Measurements from ENCODE around the gene RIGI.
"Not testable (repeated sequence)": the region's sequence is repeated elsewhere in the genome, so short reads cannot be mapped to it uniquely, and the experiment has no call there.

RIGI gene

DNA sequence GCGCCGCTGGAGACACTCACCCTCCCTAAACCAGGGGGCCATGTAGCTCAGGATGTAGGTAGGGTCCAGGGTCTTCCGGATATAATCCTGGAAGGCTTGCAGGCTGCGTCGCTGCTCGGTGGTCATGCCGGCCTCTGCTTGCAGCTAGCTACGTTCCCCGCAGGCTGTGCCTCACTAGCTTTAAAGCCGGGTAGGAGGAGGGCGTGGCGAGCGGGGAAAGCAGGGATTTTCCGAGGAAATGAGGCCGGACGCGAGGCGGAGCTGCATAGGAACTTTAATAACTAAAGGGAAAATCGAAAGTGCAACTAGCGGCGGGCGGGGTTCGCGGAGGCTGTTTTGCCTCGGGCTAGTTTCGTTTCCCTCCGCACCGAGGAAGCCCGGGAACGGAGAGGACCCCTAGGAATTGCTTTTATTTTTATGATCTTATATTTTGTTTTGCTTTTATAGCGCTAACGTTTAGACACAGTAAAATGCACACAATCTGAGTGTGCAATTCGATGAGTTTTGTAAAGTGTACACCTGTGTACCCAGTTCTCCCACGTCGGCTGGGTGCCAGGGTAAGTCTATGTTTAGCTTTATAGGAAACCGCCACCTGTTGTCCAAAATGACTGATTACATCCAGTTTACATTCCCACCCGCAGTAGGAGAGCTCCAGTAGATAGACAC is at the start of gene RIGI:
Gene RIGI, minus strand, starts transcription at position 156 of the 666 bp plus-strand sequence. Its CDS starts 30 bp downstream, at position 126.
- peak; percentile 90 for DNase-seq

DNA sequence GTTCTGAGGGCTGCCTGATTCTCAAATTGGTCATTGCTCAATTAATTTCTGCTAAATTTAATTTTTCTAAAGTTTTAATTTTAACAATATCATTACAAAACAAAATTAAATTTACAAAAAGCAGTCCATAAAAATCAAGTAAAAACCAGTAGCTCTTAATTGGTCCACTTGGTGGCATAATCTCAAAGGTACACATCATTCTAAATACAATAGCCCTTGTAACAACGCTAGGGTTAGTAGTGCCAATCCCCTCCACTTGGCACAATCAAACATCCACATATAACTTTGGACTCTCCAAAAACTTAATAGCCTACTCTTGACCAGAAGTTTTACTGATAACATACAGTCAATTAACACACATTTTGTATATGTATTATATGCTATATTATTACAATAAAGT is 48.9 kb upstream of the RIGI start:
- peak; percentile 32 for DNase-seq

GRCh38 chr9:32573821-32574220 is 47.8 kb upstream of the RIGI start:
- no peak for DNase-seq

DNA sequence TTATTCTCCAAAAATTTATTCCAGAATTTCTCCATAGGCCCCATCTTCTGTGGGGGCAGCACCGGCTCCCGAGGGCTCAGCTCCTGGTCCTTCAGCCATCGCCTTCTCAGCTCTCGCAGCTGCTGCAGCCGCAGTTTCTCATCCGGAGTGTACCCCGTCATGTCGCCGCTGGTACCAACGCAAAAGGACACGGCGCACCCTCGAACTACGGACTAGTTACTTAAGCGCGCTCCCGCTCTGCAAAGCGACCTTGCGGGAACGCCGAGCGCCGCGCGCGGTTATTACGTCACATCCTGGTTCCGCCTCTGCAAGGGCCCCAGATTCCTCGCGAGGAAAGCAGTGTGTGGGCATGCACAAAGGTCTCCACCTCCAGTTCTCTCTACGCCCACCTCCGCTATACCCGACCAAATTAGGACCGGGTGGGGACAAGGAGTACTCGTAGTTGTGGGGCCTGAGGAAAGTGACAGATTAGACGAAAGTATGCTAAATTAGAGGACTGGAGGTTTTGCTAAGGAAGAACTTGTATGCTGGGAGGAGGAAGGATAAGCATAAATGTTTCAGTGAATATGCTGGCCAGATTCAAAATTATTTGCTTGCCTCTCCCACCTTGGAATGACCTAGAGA is 47.0 kb upstream of the RIGI start, which contains the start of gene NDUFB6:
Gene NDUFB6, minus strand, starts transcription at position 260 of the 624 bp plus-strand sequence. Its CDS starts 99 bp downstream, at position 161.
- peak; percentile 98 for DNase-seq

DNA sequence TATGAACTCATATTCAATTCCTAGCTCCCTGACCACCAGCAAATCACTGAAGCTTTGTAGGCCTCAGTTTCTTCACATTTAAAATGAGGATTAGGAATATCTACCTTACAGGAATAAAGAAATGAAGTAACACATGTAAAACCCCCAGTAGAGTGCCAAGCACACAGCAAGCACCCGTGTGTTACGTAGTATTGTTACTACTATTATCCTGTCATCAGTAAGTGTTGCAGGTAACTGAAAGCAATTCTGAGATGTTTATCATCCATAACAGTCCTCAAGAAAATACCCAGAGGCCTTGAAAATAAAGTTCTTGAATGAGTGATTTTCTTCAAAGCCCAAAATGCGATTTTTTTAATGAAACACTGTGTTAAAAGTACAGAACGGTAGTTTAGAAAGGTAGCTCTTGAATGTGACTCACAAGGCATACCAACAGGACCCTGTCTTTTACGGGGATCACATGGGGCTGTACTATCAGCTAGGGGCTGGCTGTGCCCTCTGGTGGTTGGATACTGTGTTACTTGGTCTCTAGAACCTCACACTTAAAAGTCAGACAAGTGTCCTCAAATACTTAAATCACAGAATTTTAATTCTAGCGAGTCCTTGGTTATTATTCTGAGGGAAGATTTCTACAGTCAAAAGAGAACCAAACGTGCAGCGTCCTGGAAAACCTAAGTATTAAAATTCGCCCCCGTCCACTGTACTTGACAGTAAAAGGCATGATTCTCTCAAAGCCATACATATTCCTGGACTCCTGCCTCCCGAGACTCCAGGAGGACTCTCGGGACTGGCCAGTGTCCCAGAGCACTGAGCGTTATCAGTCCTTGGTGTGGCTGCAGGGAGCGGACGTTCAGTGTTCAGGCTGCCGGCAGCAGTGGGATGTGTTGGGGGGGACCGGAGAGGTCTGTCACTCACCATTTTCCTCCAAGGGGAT is 46.2 kb upstream of the RIGI start:
- peak; percentile 96 for DNase-seq

- peak; percentile 47 for DNase-seq
These were observed 44.3 kb upstream of the RIGI start for GRCh38 chr9:32570262-32570661.

DNA sequence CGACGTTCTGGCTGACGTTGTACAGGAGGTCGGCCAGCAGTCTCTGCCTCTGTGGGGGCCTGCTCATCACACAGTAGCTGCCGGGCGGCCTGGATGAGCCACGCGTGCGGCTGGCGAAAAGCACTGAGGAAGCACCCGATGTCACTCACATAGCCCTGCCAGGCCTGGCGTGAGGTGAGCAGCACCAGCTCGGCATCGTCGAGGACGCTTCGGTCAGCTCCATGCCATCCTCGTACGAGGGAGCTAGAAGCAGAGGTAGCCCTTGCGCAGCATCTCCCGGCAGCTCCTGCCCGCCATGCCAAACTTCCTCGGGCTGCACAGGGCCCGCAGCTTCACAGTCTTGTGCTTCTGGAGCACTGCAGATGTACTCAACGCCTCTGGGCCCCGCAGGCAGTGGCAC is 40.8 kb upstream of the RIGI start:
- DNase-seq: no peak

DNA sequence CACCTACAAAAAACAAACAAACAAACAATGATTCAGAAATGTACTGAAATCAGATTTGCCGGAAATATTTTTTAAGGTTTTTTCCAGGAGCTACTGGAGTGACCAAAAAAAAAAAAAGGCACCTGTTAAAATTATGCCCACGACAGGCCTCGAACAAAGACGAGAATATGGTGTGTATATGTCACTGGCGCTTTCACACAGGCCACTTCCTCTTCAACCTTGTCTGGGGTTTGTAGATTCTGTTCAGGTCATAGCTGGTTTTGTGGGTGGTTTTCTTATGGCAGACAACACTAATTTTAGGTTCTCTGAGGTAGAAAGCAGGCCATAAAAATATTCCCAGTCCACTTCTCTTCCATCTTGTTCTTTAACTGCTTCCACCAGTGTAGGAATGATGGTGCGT is 40.0 kb upstream of the RIGI start:
- DNase-seq: no peak

- DNase-seq: no peak
These were observed 32.5 kb upstream of the RIGI start for GRCh38 chr9:32558408-32558934.

GRCh38 chr9:32554591-32554990 is 28.6 kb upstream of the RIGI start:
- peak; percentile 62 for DNase-seq

DNA sequence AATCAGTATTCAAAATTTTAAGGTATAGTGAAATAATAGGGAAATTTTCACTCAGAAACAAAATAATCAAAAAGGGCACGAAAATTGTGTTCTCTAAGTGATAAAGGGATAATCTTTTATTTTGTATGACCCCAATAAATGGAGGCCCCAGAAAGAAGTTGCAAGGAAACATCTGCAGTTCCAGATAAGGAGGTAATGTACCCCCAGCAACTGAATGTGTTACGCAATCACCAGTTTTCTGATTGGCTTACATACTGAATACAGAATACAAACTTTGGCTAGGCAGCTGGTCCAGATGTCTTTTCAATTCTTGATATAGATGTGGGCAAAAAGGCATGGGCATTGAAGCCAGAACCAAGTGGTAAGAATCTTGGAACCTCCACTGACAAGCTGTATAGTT is 28.1 kb upstream of the RIGI start:
- DNase-seq: peak; percentile 99

DNA sequence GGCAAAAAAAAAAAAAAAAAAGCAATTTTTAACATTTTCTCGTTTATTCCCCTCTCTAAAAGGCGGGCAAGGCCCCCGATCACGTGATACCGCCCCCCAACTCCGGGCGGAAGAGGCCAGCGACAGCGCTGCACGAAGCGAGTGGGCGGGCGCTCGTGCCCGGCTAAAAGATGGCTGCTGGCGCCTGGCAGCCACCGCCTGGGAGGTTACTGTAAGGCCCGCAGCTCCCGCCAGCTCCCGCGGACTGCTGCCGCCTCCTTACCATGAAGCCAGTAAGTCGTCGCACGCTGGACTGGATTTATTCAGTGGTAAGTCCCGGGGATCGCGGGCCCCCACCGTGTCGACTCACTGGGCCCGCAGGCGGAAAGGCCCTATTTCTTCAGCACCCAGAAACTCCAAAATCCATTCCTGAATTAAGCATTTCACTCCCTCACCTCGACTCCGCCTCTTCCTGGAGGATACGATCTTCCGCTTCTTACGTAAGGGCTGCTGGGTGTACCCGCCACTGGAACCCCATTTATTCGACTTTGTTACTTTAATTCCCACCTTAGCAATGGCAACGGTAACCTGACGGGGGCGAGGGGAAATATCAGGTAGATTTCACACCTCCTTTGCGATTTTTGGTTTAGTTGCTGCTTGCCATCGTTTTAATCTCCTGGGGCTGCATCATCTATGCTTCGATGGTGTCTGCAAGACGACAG is 26.3 kb upstream of the RIGI start, which contains the start of the genes SMIM27 and TOPORS:
Gene SMIM27, plus strand, starts transcription at position 156 of the 701 bp plus-strand sequence. Its CDS starts 108 bp downstream, at position 264.
Gene TOPORS, minus strand, starts transcription at position 415 of the 701 bp plus-strand sequence. Its CDS starts 150 bp downstream, at position 265.
- DNase-seq: peak; percentile 96

DNA sequence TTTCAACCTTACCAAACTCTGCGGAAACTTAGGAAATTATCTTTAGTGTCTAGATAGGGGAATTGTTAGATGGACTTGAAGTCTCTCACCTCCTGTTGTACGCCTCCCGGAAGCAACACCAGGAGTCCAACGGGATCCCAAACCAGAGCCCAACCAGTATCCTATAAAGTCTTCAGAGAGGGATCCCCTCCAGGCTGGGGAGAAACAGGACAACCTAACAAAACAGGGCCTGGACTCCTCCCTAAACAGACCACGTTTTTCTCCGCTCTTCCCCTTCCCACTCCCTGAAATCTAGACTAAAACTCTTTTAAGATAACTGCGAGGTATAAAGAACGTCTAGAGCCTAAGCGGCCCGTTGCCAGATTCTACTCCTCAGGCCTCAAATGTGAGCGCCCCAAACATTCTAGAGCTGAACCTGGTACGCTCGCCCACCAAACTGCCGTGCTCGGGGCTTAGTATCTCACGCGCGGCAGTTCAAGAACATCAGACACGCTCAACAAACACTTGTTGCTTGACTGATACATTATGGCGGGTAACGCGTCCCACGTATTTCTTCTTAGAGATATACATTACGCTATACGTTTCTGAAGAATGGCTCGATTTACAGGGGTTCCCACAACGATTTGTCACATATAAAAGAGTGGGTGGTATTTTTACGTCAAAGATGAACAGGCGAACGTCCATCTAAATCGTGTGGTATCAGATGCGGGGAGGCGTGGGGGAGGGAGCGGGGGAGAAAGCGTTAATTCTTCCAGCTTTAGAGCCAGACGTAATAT is 25.5 kb upstream of the RIGI start:
- DNase-seq: peak; percentile 66

DNA sequence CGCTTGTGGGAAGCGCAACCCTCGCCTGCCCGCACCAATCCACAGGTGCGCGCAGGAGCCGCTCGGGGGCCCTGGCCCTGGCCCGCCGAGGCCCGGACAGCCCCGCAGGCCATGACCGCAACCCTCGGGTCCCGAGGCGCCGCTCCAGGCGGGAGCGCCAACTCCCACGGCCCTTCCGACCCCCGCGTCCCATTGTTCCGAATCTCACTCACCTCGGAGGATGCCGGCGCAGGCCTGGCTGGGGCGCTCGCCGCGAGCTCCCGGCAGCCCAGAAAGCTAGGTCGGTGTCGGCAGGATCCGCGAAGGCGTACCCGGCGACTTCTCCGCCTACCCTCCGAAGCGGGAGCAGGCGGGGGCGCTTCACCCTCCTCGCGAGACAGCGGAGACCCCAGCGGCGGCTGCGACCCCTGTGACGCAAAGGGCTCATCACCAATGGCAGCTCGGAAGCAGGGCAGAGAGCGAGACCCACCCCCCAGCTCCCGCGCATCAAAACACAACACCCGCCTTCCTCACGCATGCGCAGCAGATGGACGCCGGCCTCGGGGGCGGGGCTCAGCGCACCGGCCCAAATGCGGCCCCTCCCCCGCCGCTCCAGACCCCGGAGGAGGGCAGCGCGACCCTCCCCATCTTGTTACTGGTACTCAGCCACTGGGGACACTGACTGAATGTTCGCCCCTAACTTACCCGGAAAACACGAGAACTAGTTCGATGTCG is 24.7 kb upstream of the RIGI start:
- peak; percentile 93 for DNase-seq

GRCh38 chr9:32550150-32550561 is 24.2 kb upstream of the RIGI start:
- peak; percentile 37 for DNase-seq

DNA sequence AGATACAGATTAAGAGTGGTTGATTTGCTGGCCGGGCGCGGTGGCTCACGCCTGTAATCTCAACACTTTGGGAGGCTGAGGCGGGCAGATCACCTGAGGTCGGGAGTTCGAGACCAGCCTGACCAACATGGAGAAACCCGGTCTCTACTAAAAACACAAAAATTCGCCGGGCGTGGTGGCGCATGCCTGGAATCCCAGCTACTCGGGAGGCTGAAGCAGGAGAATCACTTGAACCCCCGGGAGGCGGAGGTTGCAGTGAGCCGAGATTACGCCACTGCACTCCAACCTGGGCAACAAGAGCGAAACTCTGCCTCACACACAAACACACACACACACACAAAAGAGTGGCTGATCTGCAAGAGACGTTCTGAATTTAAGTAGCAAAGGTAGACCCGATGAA is 22.2 kb upstream of the RIGI start:
- not testable (repeated sequence) for DNase-seq

GRCh38 chr9:32545884-32546283 is 19.9 kb upstream of the RIGI start:
- DNase-seq: no peak

DNA sequence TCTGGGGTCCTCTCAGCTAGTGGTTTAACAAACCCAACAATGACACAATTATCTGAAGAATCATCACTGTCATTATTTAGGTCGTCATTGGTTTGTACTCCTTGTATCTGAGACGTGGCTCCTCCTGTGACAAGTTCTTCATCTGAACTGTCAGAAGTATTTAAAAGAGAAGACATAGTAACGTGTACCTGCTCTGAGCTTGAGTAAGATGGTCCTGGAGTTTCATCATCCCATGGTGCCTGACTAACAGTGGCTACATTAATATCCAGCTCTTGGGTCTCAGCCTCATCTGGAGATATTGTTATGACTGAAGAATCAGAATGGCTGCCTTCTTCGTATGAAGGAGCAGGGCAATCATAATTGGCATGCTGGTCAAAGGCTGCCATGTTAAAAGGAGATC is 17.1 kb upstream of the RIGI start:
- no peak for DNase-seq

GRCh38 chr9:32533816-32534215 is 7.8 kb upstream of the RIGI start:
- DNase-seq: no peak

DNA sequence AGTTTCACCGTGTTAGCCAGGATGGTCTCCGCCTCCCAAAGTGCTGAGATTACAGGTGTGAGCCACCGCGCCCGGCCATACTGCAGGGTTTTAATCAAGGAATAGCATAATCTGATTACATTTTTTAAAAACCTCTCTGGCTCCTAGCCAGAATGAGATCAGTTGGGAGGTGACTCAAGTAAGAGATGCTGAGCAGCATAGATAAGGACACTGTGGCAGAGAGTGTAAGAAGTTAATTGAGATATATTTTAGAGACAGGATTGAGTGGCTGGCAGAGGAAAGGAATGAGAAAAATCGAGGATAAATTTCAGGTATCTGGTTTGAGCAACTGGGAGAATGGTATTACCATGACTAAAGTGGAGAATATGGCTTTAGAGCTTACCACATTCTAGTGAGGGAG is 7.3 kb upstream of the RIGI start:
- peak; percentile 90 for DNase-seq

DNA sequence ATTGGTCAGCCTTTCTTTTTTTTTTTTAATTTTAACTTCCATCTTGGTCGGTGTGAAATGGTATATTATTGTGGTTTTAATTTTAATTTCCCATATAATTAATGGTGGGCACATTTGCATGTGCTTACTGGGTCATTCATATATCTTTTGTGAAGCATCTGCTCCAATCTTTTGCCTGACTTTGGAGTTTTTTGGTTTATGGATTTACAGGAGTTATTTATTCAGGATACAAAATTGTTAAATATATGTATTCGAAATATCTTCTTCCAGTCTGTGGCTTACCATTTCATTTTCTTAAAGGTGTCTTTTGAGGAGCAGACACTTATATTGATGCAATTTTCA is 682 bp upstream of the RIGI start:
- DNase-seq: no peak
